ENCODE measurements around the gene NEXMIF.

- TF ChIP-seq CTCF (conservative IDR thresholded peaks at IDR 0.05) (no peak), ZFX (IDR thresholded peaks at IDR 0.05) (no peak)
Measured at GRCh38 chrX:74940414-74940813, 15.2 kb upstream of the NEXMIF start.
